ENCODE results near the gene NEK6.

DNA sequence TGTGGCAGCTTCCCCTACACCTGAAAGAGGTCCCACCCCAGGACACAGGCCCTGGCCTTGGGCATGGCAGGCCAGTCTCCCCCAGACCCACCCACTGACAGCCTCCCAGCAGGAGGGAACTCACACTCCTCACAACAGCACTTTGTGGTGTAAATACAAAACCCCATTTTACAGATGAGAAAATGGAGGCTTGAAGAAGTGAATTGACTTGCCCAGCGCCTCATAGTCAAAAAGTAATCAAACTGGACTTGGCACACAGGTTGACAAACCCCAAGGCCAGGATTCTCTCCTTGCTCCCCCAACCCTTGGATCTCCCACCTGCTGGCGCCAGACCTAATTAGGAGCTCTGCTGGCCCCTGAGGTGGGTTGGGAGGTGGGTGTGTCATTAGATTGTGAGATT lies 29.2 kb upstream of the NEK6 start:
- TF ChIP-seq, protein P1, sequence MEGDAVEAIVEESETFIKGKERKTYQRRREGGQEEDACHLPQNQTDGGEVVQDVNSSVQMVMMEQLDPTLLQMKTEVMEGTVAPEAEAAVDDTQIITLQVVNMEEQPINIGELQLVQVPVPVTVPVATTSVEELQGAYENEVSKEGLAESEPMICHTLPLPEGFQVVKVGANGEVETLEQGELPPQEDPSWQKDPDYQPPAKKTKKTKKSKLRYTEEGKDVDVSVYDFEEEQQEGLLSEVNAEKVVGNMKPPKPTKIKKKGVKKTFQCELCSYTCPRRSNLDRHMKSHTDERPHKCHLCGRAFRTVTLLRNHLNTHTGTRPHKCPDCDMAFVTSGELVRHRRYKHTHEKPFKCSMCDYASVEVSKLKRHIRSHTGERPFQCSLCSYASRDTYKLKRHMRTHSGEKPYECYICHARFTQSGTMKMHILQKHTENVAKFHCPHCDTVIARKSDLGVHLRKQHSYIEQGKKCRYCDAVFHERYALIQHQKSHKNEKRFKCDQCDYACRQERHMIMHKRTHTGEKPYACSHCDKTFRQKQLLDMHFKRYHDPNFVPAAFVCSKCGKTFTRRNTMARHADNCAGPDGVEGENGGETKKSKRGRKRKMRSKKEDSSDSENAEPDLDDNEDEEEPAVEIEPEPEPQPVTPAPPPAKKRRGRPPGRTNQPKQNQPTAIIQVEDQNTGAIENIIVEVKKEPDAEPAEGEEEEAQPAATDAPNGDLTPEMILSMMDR (IDR thresholded peaks at IDR 0.05): no peak
- no peak for TF ChIP-seq POLR2A (IDR thresholded peaks at IDR 0.05)

All from testis (tissue), 2 donors.